GM18520 (cell line): Measurements from ENCODE around the gene KIR3DL2.
"Not testable (repeated sequence)": the region's sequence is repeated elsewhere in the genome, so short reads cannot be mapped to it uniquely, and the experiment has no call there.

ENCODE experiments used
- ATAC-seq: cut with Tn5 transposase; IDR thresholded peaks from one replicate; pipeline ENCODE4 v1.9.1; 2021; ENCODE audit not compliant: unreplicated experiment

KIR3DL2 gene

DNA sequence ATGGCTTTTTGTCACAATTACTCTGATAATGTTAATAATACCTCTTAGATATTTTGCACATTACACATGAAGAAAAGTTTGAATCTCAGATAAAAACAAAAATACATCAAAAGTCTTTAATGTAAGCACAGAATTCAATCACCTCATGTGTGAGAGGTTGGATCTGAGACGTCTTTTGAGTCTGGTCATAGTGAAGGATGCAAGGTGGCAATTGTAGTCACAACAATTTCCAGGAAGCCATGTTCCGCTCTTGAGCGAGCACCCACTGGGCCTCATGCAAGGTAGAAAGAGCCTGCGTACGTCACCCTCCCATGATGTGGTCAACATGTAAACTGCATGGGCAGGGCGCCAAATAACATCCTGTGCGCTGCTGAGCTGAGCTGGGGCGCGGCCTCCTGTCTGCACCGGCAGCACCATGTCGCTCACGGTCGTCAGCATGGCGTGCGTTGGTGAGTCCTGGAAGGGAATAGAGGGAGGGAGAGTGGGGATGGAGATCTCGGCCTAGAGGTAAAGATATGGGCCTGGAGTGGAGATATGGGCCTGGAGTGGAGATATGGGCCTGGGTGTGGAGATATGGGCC is at the start of gene KIR3DL2:
Gene KIR3DL2 (plus strand): TSS at position 383 of the 580 bp plus-strand sequence. CDS start 33 bp downstream, at position 416.
- ATAC-seq, result not testable (repeated sequence)

DNA sequence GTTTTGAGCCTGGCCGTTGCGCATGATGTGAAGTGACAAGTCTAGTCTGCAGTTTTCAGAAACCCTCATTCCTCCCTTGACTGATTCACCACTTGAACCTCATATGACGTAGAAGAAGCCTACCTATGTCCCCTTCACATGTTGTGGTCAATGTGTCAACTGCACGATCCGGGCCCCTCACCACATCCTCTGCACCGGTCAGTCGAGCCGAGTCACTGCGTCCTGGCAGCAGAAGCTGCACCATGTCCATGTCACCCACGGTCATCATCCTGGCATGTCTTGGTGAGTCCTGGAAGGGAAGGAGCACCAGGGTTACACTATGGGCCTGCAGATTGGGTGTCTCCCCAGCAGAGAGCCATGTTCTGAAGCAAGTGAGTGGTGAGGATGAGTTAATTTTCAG is 46.8 kb upstream of the KIR3DL2 start, which contains the start of gene KIR2DL4:
Gene KIR2DL4 (plus strand): TSS at position 201 of the 400 bp plus-strand sequence. CDS start 42 bp downstream, at position 243.
- no peak for ATAC-seq

DNA sequence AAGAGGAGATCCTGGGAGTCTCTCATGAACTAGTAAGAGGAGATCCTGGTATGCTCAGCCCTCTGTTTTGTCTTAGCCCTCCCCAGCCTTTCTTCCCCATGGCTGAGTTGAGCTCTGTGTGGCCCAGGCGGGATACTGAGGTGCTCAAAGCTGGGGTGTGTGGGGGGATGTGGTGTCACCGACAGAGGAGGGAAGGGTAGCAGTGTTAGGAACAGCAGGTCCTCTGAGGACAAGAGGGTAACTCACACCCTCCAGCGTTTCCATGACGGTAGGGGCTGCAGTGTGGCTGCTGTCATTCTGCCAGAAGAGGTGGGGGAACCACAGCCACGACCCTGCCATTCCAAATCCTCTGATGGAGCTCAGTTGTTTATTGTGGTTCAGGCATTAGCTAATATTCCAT is 46.1 kb upstream of the KIR3DL2 start:
- no peak for ATAC-seq

DNA sequence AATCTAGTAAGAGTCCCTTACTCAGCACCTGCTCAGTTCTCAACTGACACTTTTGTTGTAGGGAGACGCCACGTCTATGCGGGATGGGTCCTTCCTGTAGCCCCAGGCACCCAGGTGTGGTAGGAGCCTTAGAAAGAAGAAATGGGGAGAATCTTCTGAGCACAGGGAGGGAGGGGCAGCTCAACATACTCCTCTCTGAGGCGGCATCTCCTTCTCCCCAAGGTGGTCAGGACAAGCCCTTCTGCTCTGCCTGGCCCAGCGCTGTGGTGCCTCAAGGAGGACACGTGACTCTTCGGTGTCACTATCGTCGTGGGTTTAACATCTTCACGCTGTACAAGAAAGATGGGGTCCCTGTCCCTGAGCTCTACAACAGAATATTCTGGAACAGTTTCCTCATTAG is 45.7 kb upstream of the KIR3DL2 start:
- no peak for ATAC-seq

DNA sequence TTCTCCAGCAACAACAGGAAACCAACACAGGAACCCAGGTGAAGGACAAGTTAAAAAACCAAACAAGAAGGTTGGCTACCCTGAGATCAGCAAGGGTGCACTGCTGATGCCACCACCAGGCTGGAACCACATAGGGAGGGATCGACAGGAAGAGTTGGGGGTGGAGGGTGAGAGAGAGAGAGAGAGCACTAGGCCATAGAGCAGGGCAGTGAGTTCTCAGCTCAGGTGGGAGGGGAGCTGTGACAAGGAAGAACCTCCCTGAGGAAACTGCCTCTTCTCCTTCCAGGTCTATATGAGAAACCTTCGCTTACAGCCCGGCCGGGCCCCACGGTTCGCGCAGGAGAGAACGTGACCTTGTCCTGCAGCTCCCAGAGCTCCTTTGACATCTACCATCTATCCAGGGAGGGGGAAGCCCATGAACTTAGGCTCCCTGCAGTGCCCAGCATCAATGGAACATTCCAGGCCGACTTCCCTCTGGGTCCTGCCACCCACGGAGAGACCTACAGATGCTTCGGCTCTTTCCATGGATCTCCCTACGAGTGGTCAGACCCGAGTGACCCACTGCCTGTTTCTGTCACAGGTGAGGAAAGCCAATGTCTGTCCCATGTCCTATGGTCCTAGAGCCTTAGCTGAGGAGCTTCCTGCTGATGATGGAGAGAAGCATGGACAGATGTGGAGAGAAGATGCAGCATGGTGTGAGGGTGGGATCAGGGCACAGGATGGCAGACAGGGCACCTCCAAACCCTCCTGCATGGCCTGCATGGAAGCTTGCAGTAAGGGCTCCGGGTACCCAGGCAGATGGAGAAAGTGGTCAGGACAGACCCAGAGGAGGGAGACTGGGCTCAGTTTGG is 44.4 kb upstream of the KIR3DL2 start:
- no peak for ATAC-seq

DNA sequence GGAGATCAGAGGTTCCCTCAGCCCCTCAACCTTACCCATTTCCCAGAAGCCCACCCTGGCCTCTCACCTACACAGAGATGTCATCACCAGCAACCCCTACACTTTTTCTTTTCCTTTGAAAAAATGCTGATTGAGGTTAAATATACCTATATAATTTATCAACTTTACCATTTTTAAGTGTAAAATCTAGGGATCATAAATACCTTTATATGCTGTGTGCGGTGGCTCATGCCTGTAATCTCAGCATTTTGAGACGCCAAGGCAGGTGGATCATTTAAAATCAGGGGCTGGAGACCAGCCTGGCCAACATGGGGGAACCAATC is 43.8 kb upstream of the KIR3DL2 start:
- ATAC-seq, result no peak

DNA sequence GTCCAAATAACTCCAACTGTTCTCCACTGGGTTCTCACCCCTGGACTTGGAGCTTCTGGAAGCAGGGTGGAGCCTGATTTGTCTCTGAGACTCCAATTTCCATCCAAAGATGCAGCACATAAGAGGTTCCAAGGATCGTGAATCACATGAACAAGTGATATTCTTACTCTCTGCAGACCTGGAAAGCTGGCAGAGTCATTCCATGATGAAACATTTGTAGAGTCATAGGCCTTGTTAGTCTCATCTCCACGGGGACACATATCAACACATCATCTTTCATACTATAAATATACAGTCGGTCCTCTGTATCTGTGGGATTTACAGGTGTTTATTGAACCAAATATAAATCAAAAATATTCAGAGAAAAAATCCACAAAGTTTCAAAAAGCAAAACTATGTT is 35.7 kb upstream of the KIR3DL2 start:
- not testable (repeated sequence) for ATAC-seq

DNA sequence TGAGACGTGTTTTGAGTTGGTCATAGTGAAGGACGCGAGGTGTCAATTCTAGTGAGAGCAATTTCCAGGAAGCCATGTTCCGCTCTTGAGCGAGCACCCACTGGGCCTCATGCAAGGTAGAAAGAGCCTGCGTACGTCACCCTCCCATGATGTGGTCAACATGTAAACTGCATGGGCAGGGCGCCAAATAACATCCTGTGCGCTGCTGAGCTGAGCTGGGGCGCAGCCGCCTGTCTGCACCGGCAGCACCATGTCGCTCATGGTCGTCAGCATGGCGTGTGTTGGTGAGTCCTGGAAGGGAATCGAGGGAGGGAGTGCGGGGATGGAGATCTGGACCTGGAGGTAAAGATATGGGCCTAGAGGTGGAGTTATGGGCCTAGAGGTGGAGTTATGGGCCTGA is 34.0 kb upstream of the KIR3DL2 start, which contains the start of gene KIR3DL1:
Gene KIR3DL1 (plus strand): TSS at position 218 of the 400 bp plus-strand sequence.
- ATAC-seq, result not testable (repeated sequence)

DNA sequence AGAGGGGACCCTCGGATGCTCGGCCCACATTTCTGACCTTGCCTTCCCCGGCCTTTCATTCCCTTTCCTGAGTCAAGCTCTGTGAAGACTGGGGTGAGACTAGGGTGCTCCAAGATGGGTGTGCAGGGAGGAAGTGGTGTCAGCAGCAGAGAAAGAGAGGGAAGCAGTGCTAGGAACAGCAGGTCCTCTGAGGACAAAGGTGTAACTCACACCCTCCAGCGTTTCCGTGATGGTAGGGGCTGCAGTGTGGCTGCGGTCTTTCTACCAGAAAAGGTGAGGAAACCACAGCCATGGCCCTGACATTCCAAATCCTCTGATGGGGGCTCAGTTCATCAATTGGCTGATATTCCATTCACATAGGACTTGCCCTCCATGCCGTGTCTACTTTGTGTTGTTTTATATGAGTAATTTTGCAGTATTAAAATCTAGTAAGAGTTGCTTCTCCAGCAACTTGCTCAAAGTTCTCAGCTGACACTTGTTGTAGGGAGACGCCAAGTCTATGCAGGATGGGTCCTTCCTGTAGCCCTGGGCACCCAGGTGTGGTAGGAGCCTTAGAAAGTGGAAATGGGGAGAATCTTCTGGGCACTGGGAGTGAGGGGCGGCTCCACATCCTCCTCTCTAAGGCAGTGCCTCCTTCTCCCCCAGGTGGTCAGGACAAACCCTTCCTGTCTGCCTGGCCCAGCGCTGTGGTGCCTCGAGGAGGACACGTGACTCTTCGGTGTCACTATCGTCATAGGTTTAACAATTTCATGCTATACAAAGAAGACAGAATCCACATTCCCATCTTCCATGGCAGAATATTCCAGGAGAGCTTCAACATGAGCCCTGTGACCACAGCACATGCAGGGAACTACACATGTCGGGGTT is 32.3 kb upstream of the KIR3DL2 start:
- no peak for ATAC-seq

DNA sequence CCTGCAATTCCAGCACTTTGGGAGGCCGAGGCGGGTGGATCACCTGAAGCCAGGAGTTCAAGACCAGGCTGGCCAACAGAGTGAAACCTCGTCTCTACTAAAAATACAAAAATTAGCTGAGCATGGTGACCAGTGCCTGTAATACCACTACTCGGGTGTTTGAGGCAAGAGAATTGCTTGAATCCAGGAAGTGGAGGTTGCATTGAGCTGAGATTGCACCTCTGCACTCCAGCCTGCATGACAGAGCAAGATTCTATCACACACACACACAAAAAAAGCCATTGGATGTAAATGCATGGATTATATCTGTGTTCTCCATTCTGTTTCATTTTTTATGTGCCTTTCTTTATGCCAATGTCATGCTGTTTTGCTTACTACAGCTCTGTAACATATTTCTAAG is 25.8 kb upstream of the KIR3DL2 start:
- not testable (repeated sequence) for ATAC-seq

DNA sequence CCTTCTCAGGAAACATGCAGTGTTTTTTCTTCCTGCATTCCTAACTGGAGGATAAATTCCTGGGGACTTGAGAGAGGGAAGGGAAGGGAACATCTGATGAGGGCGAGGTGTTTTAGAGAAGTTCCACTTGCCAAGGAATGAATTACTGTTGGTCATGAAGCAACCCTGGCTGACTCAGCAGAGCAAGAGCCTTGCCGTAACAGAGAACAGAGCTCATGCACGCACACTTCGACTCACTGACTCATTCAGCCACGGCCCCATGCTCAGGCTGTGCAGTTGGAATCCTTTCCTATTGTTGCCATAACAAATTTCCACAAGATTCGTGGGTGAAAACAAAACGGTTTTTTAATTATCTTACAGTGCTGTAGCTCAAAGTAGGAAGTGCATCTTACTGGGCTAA is 24.9 kb upstream of the KIR3DL2 start:
- not testable (repeated sequence) for ATAC-seq

DNA sequence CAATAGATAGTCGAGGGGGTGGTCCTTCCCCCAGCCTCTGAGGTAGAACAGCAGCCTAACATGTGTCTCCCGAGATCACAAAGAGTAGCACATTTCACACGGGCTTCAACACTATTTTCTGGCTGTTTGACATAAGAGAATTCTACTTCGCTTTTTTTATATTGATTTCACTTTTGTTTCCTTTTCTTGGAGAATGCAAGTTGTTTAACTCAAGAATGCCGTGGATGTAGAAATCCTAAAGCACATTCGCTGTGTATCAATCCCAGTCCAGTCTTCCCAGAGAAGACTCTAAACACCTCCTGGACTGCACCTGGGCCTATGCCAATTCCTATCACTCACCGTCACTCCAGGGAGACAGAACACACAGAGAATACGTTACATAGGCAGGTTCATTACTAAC is 22.2 kb upstream of the KIR3DL2 start:
- not testable (repeated sequence) for ATAC-seq

DNA sequence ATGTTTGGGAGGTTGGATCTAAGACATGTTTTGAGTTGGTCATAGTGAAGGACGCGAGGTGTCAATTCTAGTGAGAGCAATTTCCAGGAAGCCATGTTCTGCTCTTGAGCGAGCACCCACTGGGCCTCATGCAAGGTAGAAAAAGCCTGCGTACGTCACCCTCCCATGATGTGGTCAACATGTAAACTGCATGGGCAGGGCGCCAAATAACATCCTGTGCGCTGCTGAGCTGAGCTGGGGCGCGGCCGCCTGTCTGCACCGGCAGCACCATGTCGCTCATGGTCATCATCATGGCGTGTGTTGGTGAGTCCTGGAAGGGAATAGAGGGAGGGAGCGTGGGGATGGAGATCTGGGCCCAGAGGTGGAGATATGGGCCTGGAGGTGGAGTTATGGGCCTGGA is 17.7 kb upstream of the KIR3DL2 start, which contains the start of gene KIR2DS4:
Gene KIR2DS4 (plus strand): TSS at position 181 of the 400 bp plus-strand sequence.
- ATAC-seq, result not testable (repeated sequence)

DNA sequence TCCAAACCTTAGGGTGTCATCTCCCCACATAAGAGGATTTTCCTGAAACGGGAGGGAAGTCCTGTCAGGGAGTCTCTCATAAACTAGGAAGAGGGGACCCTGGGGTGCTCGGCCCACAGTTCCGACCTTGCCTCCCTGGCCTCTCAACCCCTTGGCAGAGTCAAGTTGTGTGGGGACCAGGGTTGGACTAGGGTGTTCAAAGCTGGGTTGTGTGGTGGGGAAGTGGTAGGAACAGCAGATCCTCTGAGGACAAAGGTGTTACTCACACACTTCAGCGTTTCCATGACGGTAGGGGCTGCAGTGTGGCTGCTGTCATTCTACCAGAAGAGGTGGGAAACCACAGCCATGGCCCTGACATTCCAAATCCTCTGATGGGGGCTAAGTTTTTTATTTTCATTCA is 15.1 kb upstream of the KIR3DL2 start:
- ATAC-seq, result not testable (repeated sequence)

DNA sequence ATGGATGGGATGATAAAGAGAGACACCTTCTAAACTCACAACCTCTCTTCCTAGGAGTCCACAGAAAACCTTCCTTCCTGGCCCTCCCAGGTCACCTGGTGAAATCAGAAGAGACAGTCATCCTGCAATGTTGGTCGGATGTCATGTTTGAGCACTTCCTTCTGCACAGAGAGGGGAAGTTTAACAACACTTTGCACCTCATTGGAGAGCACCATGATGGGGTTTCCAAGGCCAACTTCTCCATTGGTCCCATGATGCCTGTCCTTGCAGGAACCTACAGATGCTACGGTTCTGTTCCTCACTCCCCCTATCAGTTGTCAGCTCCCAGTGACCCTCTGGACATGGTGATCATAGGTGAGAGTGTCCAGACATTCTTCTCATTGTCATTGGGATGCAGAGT is 12.7 kb upstream of the KIR3DL2 start:
- ATAC-seq, result not testable (repeated sequence)

DNA sequence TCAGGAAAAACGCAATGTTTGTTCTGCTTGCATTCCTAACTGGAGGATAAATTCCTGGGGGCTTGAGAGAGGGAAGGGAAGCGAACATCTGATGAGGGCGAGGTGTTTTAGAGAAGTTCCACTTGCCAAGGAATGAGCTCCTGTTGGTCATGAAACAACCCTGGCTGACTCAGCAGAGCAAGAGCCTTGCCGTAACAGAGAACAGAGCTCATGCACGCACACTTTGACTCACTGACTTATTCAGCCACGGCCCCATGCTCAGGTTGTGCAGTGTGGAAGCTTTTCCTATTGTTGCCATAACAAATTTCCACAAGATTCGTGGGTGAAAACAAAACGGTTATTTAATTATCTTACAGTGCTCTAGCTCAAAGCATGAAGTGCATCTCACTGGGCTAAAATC is 7.1 kb upstream of the KIR3DL2 start:
- not testable (repeated sequence) for ATAC-seq

DNA sequence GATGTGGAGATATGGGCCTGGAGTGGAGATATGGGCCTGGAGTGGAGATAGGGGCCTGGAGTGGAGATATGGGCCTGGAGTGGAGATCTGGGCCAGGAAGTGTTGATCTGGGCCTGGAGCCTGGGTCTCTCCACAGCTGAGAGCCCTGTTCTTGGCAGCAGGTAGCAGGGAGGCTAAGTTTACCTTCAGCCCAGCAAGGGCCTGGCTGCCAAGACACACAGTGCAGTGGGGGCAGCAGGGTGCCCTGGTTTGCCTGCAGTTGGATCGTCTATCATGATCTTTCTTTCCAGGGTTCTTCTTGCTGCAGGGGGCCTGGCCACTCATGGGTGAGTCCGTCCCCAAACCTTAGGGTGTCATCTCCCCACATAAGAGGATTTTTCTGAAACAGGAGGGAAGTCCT is 687 bp downstream of the KIR3DL2 start:
- ATAC-seq, result no peak

DNA sequence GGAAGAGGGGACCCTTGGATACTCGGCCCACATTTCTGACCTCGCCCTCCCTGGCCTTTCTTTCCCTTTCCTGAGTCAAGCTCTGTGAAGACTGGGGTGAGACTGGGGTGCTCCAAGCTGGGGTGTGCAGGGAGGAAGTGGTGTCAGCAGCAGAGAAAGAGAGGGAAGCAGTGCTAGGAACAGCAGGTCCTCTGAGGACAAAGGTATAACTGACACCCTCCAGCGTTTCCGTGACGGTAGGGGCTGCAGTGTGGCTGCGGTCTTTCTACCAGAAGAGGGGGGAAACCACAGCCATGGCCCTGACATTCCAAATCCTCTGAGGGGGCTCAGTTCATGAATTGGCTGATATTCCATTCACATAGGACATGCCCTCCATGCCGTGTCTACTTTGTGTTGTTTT is 1.1 kb downstream of the KIR3DL2 start:
- ATAC-seq, result no peak

DNA sequence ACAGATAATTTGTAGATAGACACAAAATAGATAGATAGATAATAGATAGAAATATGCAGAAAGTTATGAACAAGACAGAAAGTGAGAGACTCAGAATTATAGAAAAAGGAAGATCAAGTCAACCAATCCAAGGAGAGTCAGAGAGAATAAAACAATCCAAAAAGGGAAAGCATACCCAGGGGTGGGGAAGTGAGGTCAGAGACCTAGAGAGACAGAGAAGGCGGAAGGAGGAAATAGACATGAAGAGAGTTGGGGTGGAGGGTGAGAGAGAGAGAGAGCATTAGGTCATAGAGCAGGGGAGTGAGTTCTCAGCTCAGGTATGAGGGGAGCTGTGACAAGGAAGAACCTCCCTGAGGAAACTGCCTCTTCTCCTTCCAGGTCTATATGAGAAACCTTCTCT is 5.0 kb downstream of the KIR3DL2 start:
- not testable (repeated sequence) for ATAC-seq

DNA sequence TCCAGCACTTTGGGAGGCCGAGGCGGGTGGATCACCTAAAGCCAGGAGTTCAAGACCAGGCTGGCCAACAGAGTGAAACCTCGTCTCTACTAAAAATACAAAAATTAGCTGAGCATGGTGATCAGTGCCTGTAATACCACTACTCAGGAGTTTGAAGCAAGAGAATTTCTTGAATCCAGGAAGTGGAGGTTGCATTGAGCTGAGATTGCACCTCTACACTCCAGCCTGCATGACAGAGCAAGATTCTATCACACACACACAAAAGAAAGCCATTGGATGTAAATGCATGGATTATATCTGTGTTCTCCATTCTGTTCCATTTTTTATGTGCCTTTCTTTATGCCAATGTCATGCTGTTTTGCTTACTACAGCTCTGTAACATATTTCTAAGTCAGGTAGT is 8.2 kb downstream of the KIR3DL2 start:
- not testable (repeated sequence) for ATAC-seq

DNA sequence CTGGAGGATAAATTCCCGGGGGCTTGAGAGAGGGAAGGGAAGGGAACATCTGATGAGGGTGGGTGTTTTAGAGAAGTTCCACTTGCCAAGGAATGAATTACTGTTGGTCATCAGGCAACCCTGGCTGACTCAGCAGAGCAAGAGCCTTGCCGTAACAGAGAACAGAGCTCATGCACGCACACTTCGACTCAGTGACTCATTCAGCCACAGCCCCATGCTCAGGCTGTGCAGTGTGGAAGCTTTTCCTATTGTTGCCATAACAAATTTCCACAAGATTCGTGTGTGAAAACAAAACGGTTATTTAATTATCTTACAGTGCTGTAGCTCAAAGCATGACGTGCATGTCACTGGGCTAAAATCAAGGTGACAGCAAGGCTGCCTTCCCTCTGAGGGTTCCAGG is 9.2 kb downstream of the KIR3DL2 start:
- not testable (repeated sequence) for ATAC-seq
